SK-N-SH (cell line): ENCODE data around the gene PBX3. TPM values are rescaled to one million over a fixed set of nuclear protein-coding genes. Genes with fewer than 3 reads are reported as not detected.
A peak's percentile ranks its signal among the peaks of the same experiment; 100 is the strongest.

Source experiments
- CTCF ChIA-PET: fragments of 300-600, 350-600 bp; formaldehyde crosslinking; extraction: SDS; loops from one replicate; lab custom pipeline; 2021; lab: Yijun Ruan, JAX
- POLR2A ChIA-PET: fragments of 350-600 bp; sonication (Branson Sonifier 250); formaldehyde crosslinking; extraction: SDS; loops from one replicate; lab custom pipeline; 2020; ENCODE audit warnings: antibody characterized with exemption, inconsistent platforms; lab: Yijun Ruan, JAX
- DNase-seq: peaks from one replicate; pipeline ENCODE4 v3.0.0; 2012
- H2AFZ ChIP-seq: fragments of 200-600 bp; sonication (generic); 2 replicates; pipeline ENCODE4 v1.8.1; 2016; ENCODE audit warnings: antibody characterized with exemption, mild to moderate bottlenecking, low read depth
- H3F3A ChIP-seq: fragments of 200-600 bp; sonication (generic); replicated peaks from 2 replicates; pipeline ENCODE3; 2016; ENCODE audit warnings: antibody characterized with exemption, mild to moderate bottlenecking; ENCODE audit not compliant: insufficient read depth
- H3K27ac ChIP-seq, 2 experiments: fragments of 200-500 bp in 1 of 2; fragments of 200-600 bp in 1 of 2; sonication (Bioruptor generic) in 1 of 2; sonication (generic), shearing (Covaris generic) in 1 of 2; 2 replicates each; pipeline versions ENCODE4 v1.5.1 to v1.6.1; 2014 to 2016; ENCODE audit warnings: low read depth in 2 of 2, inconsistent platforms in 1 of 2, low read length in 1 of 2, mild to moderate bottlenecking in 1 of 2, mixed read lengths in 1 of 2
- H3K27me3 ChIP-seq: fragments of 200-600 bp; sonication (generic), shearing (Covaris generic); 2 replicates; pipeline ENCODE4 v1.6.1; 2016; ENCODE audit warnings: mixed run types; ENCODE audit not compliant: insufficient read depth
- H3K36me3 ChIP-seq, 2 experiments: fragments of 200-500 bp in 1 of 2; fragments of 200-600 bp in 1 of 2; sonication (Bioruptor generic) in 1 of 2; sonication (generic) in 1 of 2; replicated peaks in 1 of 2; 2 replicates each; pipeline versions ENCODE3 to v1.5.1; 2014 to 2016; ENCODE audit warnings: low read length in 1 of 2, mild to moderate bottlenecking in 1 of 2; ENCODE audit not compliant: insufficient read depth in 2 of 2, control insufficient read depth in 1 of 2
- H3K4me1 ChIP-seq, 2 experiments: fragments of 200-500 bp in 1 of 2; fragments of 200-600 bp in 1 of 2; sonication (Bioruptor generic) in 1 of 2; sonication (generic), shearing (Covaris generic) in 1 of 2; 2 replicates each; pipeline versions ENCODE4 v1.5.1 to v1.6.1; 2014 to 2016; ENCODE audit warnings: low read depth in 1 of 2, low read length in 1 of 2, mixed run types in 1 of 2; ENCODE audit not compliant: insufficient read depth in 2 of 2, control insufficient read depth in 1 of 2
- H3K4me2 ChIP-seq: fragments of 200-600 bp; sonication (generic), shearing (Covaris generic); 2 replicates; pipeline ENCODE4 v1.6.1; 2017; ENCODE audit warnings: mixed run types
- H3K4me3 ChIP-seq, 2 experiments: fragments of 200-500 bp in 1 of 2; fragments of 200-600 bp in 1 of 2; sonication (Bioruptor generic) in 1 of 2; sonication (generic), shearing (Covaris generic) in 1 of 2; 2 replicates each; pipeline versions ENCODE4 v1.5.1 to v1.8.1; 2014 to 2016; ENCODE audit warnings: low read depth in 2 of 2, inconsistent platforms in 1 of 2, low read length in 1 of 2, mild to moderate bottlenecking in 1 of 2, mixed read lengths in 1 of 2, moderate library complexity in 1 of 2
- H3K79me2 ChIP-seq: fragments of 200-600 bp; sonication (generic); 2 replicates; pipeline ENCODE4 v1.8.1; 2017; ENCODE audit warnings: mild to moderate bottlenecking; ENCODE audit not compliant: insufficient read depth
- H3K9ac ChIP-seq: fragments of 200-600 bp; sonication (generic); 2 replicates; pipeline ENCODE4 v1.6.1; 2017; ENCODE audit warnings: mixed run types
- H3K9me2 ChIP-seq: fragments of 200-600 bp; sonication (generic); 2 replicates; pipeline ENCODE4 v1.6.1; 2017; ENCODE audit warnings: mixed run types
- H3K9me3 ChIP-seq: fragments of 200-600 bp; sonication (generic); 2 replicates; pipeline ENCODE4 v1.6.1; 2017; ENCODE audit warnings: mixed run types, mild to moderate bottlenecking, moderate library complexity
- H4K20me1 ChIP-seq: fragments of 200-600 bp; sonication (generic); 2 replicates; pipeline ENCODE4 v1.6.1; 2017; ENCODE audit warnings: mild to moderate bottlenecking, mixed run types; ENCODE audit not compliant: insufficient read depth
- EP300 ChIP-seq, 2 experiments: IDR thresholded peaks; 2 replicates each; pipeline versions ENCODE4 v1.4.0 to v1.6.1; 2012; ENCODE audit warnings: borderline replicate concordance in 1 of 2, low read depth in 1 of 2, low read length in 1 of 2
- FOSL2 ChIP-seq: IDR thresholded peaks from 2 replicates; pipeline ENCODE4 v1.4.0; 2012; ENCODE audit warnings: low read depth, mild to moderate bottlenecking, moderate library complexity, borderline replicate concordance
- FOXJ3 ChIP-seq: sonication (generic); formaldehyde crosslinking; IDR thresholded peaks from 2 replicates; pipeline ENCODE4 v1.5.1; 2020; ENCODE audit warnings: mild to moderate bottlenecking, missing genetic modification reagents
- FOXM1 ChIP-seq: IDR thresholded peaks from 2 replicates; pipeline ENCODE4 v1.4.0; 2012; ENCODE audit warnings: low read depth, mild to moderate bottlenecking
- IRF3 ChIP-seq: fragments of 150-350 bp; IDR thresholded peaks from 2 replicates; pipeline ENCODE4 v1.6.1; 2016; ENCODE audit warnings: mild to moderate bottlenecking, low read depth, low read length
- JUND ChIP-seq: IDR thresholded peaks from 2 replicates; pipeline ENCODE4 v1.4.0; 2012
- MAX ChIP-seq: IDR thresholded peaks from 2 replicates; pipeline ENCODE4 v1.4.0; 2012; ENCODE audit warnings: low read depth
- NFIC ChIP-seq: IDR thresholded peaks from 2 replicates; pipeline ENCODE4 v1.4.0; 2012; ENCODE audit warnings: borderline replicate concordance
- POLR2AphosphoS5 ChIP-seq: IDR thresholded peaks from 2 replicates; pipeline ENCODE4 v1.6.1; 2012; ENCODE audit warnings: low read depth, low read length
- SMC3 ChIP-seq: IDR thresholded peaks from 2 replicates; pipeline ENCODE4 v1.6.1; 2012; ENCODE audit warnings: low read depth, low read length, improper control_type of control experiment
- TCF12 ChIP-seq: IDR thresholded peaks from 2 replicates; pipeline ENCODE4 v1.4.0; 2012
- TEAD4 ChIP-seq: IDR thresholded peaks from 2 replicates; pipeline ENCODE4 v1.4.0; 2012; ENCODE audit warnings: mild to moderate bottlenecking, borderline replicate concordance; ENCODE audit not compliant: insufficient read depth
- USF1 ChIP-seq: IDR thresholded peaks from 2 replicates; pipeline ENCODE4 v1.4.0; 2012; ENCODE audit warnings: low read depth, borderline replicate concordance
- ZBTB33 ChIP-seq: IDR thresholded peaks from 2 replicates; pipeline ENCODE4 v1.4.0; 2012; ENCODE audit warnings: low read depth, borderline replicate concordance
- WGBS: methylation state at CpG from one replicate; pipeline ENCODE4 v1.1.6; 2017; ENCODE audit warnings: low lambda C conversion rate; 5-methylcytosine and 5-hydroxymethylcytosine counted together
- polyA plus RNA-seq, 3 experiments: library from polyadenylated mRNA; depleted of rRNA; stranded (reverse); fragments of >200 nt; gene quantifications; 2 replicates each; pipeline ENCODE4 v1.2.3, GENCODE V29; 2012
- TF ChIP-seq, protein P1 (sequence below): IDR thresholded peaks from 2 replicates; pipeline ENCODE4; 2012

PBX3 gene
- polyA plus RNA-seq, 1 of the 3 experiments (the other 2 are of a cell fraction) = 73.0 TPM

DNA sequence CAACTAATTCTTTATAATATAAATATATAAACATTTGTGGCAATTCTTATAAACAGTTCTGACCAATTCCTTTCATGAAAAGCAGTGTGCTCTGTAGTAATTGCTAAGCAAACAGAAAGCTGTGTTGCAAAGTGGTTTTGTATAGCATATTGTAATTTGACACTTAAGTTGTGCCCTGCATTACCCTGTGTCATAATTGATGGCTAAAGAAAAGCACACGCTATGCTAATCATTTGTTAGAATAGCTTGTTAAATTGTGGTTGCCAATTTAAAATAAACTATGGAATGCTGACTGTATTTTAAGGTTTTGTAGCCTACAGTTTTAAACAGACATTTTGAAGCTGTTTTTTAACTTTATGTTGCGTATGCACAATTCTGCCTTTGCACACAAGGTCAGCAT, 140.0 kb downstream of the PBX3 start:
- Histone ChIP-seq H3K9me3 (no peaks in the 10 kb centered on the region), H3F3A (peaks cover 56% of the 10 kb centered on the region), H3K27me3 (no peaks in the 10 kb centered on the region), H2AFZ (no peak overlapping the region), H3K9me2 (no peaks in the 10 kb centered on the region), H3K9ac (peak overlapping the region; percentile 76; the same call in 1 of the 2 replicates), H3K27ac (peak overlapping the region; percentile 88 to 89), H3K4me2 (peak overlapping the region; percentile 79), H3K4me3 (no peak overlapping the region), H3K36me3 (no peaks in the 10 kb centered on the region), H4K20me1 (peaks cover 14% of the 10 kb centered on the region; the same call in 1 of the 2 replicates), H3K79me2 (peaks cover 98% of the 10 kb centered on the region), H3K4me1 (peaks cover 23 to 66% of the 10 kb centered on the region in 2 experiments)
- 46% methylated on average over 2 of the region's 2 CpGs for WGBS
- ChIA-PET CTCF (no interaction called here), POLR2A (no interaction called here)
- TF ChIP-seq, protein P1, sequence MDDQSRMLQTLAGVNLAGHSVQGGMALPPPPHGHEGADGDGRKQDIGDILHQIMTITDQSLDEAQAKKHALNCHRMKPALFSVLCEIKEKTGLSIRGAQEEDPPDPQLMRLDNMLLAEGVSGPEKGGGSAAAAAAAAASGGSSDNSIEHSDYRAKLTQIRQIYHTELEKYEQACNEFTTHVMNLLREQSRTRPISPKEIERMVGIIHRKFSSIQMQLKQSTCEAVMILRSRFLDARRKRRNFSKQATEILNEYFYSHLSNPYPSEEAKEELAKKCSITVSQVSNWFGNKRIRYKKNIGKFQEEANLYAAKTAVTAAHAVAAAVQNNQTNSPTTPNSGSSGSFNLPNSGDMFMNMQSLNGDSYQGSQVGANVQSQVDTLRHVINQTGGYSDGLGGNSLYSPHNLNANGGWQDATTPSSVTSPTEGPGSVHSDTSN = peak; percentile 39
- TF ChIP-seq ZBTB33 = no peak
- TF ChIP-seq IRF3 = no peak
- DNase-seq = no peak

DNA sequence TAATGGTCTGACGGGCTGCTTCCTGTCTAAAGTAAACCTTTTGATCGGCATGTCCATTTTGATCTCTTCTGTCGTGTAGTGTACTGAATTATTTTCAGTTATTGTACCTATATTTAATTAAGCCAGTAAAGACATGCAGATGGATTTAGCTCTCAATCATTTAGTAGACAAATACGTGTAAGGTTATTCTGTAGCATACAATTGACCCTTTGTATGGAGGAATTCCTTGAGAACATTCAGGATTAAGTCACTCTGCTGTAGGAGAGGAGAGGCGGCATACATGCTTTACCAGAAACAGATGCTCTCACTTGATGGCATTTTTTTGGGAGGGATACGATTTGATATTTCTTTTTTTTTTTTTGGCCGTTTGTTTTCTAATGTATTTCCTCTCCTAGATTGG, 141.0 kb downstream of the PBX3 start:
- Histone ChIP-seq H3K27ac (peak overlapping the region; percentile 88 to 89), H3K4me2 (peak overlapping the region; percentile 79), H3K9ac (peak overlapping the region; percentile 76; the same call in 1 of the 2 replicates), H3K79me2 (peaks cover 98% of the 10 kb centered on the region), H3K36me3 (no peaks in the 10 kb centered on the region), H2AFZ (no peak overlapping the region), H3F3A (peaks cover 49% of the 10 kb centered on the region), H3K9me2 (no peaks in the 10 kb centered on the region), H4K20me1 (peaks cover 8% of the 10 kb centered on the region; the same call in 1 of the 2 replicates), H3K27me3 (no peaks in the 10 kb centered on the region), H3K4me3 (peak overlapping the region; percentile 3 to 58; a peak in 1 of 4 replicates), H3K4me1 (peaks cover 23 to 74% of the 10 kb centered on the region in 2 experiments), H3K9me3 (no peaks in the 10 kb centered on the region)
- WGBS = 17% methylated on average over 7 of the region's 7 CpGs
- no peak for DNase-seq
- POLR2A ChIA-PET = no interaction called here
- TF ChIP-seq JUND = peak; percentile 35
- no peak; the same call in 1 of the 2 replicates for TF ChIP-seq MAX
- no peak for TF ChIP-seq SMC3
- peak; percentile 61; the same call in 1 of the 2 replicates for TF ChIP-seq TEAD4
- no peak for TF ChIP-seq FOXJ3
- TF ChIP-seq FOXM1 = peak; percentile 16; the same call in 1 of the 2 replicates
- peak; percentile 85 for TF ChIP-seq TCF12
- TF ChIP-seq NFIC = 0 out of 2 replicates have a peak, but pooled peaks have one; percentile 26
- peak; percentile 16; the same call in 1 of the 2 replicates for TF ChIP-seq FOSL2
- TF ChIP-seq EP300 (IDR thresholded peaks at IDR 0.05; ENCODE audit: borderline replicate concordance in 1 of 2, low read depth in 1 of 2, low read length in 1 of 2) = peak; percentile 50 to 65
- no peak for TF ChIP-seq USF1
- TF ChIP-seq, protein P1 = peak; percentile 73
- TF ChIP-seq POLR2AphosphoS5 = 0 out of 2 replicates have a peak, but pooled peaks have one; percentile 25
- CTCF ChIA-PET = no interaction called here
